Right lung (tissue), 5 donors: ENCODE measurements around the gene STOX2. TPM values are rescaled to one million over a fixed set of nuclear protein-coding genes. Genes with fewer than 3 reads are reported as not detected.
"Not testable (repeated sequence)": the region's sequence is repeated elsewhere in the genome, so short reads cannot be mapped to it uniquely, and the experiment has no call there.

Source experiments
- DNase-seq, 2 donors: peaks; one replicate each; pipeline ENCODE4 v3.0.0-alpha.2; 2013
- polyA plus RNA-seq, 5 donors: library from polyadenylated mRNA; unstranded; fragments of 120-200 nt; gene quantifications; one replicate each; pipeline versions ENCODE4 v1.2.1 to v1.2.3, GENCODE V29; 2013; ENCODE audit warnings: inconsistent platforms in 1 of 5, low replicate concordance in 1 of 5; ENCODE audit not compliant: insufficient read length in 5 of 5, insufficient read depth in 1 of 5

Gene STOX2
- polyA plus RNA-seq, 5 donors = 11.8 to 19.7 (median 17.4) TPM

- no peak for DNase-seq
Observed at GRCh38 chr4:183934761-183935160, 29.7 kb downstream of the STOX2 start.

GRCh38 chr4:183935355-183936005 is 30.4 kb downstream of the STOX2 start:
- no peak for DNase-seq

GRCh38 chr4:183936047-183936446 is 30.9 kb downstream of the STOX2 start:
- peak in 1 of 2 donors; percentile 22 for DNase-seq

GRCh38 chr4:183936574-183937345 is 31.7 kb downstream of the STOX2 start:
- DNase-seq = no peak

GRCh38 chr4:183940864-183941263 is 35.8 kb downstream of the STOX2 start:
- no peak for DNase-seq

GRCh38 chr4:183941964-183942363 is 36.9 kb downstream of the STOX2 start:
- DNase-seq = no peak

GRCh38 chr4:183945741-183946140 is 40.6 kb downstream of the STOX2 start:
- DNase-seq = no peak

- no peak for DNase-seq
Observed at GRCh38 chr4:183950536-183950935, 45.4 kb downstream of the STOX2 start.

- DNase-seq = not testable (repeated sequence)
Observed at GRCh38 chr4:183952652-183953051, 47.5 kb downstream of the STOX2 start.

- no peak for DNase-seq
Observed at GRCh38 chr4:183959319-183960045, 54.4 kb downstream of the STOX2 start.

- peak; percentile 61 to 64 for DNase-seq
Observed at GRCh38 chr4:183960046-183960420, 54.9 kb downstream of the STOX2 start.

- no peak for DNase-seq
Observed at GRCh38 chr4:183960962-183961541, 55.9 kb downstream of the STOX2 start.

GRCh38 chr4:183961795-183962194 is 56.7 kb downstream of the STOX2 start:
- no peak for DNase-seq

GRCh38 chr4:183962419-183962818 is 57.3 kb downstream of the STOX2 start:
- DNase-seq = no peak

- DNase-seq = no peak
Observed at GRCh38 chr4:183966371-183966770, 61.3 kb downstream of the STOX2 start.

GRCh38 chr4:183967266-183967665 is 62.2 kb downstream of the STOX2 start:
- no peak for DNase-seq

- DNase-seq = no peak
Observed at GRCh38 chr4:183968502-183968901, 63.4 kb downstream of the STOX2 start.

- DNase-seq = no peak
Observed at GRCh38 chr4:183968931-183969330, 63.8 kb downstream of the STOX2 start.

GRCh38 chr4:183969596-183969995 is 64.5 kb downstream of the STOX2 start:
- no peak for DNase-seq

GRCh38 chr4:183971929-183972490 is 66.9 kb downstream of the STOX2 start:
- peak in 1 of 2 donors; percentile 55 for DNase-seq

- no peak for DNase-seq
Observed at GRCh38 chr4:183977707-183978106, 72.6 kb downstream of the STOX2 start.

GRCh38 chr4:183984566-183984965 is 79.5 kb downstream of the STOX2 start:
- peak in 1 of 2 donors; percentile 37 for DNase-seq
